GM12892 (cell line): Measurements from ENCODE around the gene CLEC4M.

Source experiments
- POLR2A ChIP-seq: IDR thresholded peaks from 2 replicates; pipeline ENCODE4 v1.6.1; 2011; ENCODE audit warnings: low read depth, low read length, control low read depth
- POLR2AphosphoS5 ChIP-seq: IDR thresholded peaks from 2 replicates; pipeline ENCODE4 v1.6.1; 2011; ENCODE audit warnings: low read depth, low read length, control low read depth
- TAF1 ChIP-seq: IDR thresholded peaks from 2 replicates; pipeline ENCODE4 v1.6.1; 2011; ENCODE audit warnings: low read depth, mild to moderate bottlenecking, control low read depth, low read length, borderline replicate concordance

DNA sequence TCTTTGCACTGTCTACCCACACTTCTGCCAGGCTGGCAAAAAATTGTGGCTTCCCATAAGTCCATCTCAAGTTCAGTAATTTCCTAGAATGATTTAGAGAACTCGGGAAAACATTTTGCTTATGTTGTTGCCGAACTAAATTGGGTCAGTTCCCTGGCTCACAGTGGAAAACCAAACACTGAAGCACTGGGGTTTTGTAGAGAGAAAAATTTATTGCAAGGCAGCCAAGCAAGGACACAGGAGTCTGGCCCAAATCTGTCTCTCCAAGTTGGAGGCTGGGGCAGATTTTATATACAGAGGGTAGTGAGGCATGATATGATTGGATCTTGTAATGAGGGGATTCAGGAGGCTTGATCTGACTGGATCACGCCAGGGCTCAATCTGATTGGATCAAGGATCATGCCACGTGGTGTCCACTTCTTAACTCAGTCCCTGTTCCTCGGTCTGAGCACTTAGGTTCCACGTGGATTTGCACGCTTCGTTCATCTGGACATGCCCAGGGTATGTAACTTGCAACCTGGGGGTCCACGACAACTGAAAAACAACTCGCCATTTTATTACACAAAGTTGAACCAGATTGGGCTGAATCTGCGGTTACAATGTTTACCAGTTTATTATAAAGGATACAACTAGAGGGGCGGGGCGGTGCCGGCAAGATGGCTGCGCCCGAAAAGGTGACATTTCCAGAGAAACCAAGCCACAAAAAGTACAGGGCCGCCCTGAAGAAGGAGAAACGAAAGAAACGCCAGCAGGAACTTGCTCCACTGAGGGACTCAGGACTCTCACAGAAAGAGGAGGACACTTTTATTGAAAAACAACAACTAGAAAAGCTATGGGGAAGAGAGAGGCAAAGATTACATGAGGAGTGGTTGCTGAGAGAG is 23.0 kb upstream of the CLEC4M start:
- TF ChIP-seq POLR2A: no peak
- no peak for TF ChIP-seq POLR2AphosphoS5
- no peak for TF ChIP-seq TAF1
